ENCODE results near the gene KCNA4. TPM values are rescaled to one million over a fixed set of nuclear protein-coding genes. Genes with fewer than 3 reads are reported as not detected.

Gene KCNA4
- not detected in 2 replicates for total RNA-seq (2012; rRNA removed)
- not detected in 2 replicates for polyA plus RNA-seq (2012; rRNA removed)
- polyA plus RNA-seq (2012; cell fraction: cytosol; rRNA removed): not detected in 2 replicates
- polyA plus RNA-seq (2012; cell fraction: nucleus; rRNA removed; ENCODE audit: low replicate concordance): not detected in 2 replicates
- not detected for Bru-seq, nascent RNA
- not detected for BruChase-seq, experiment 1, labeled RNA remaining after a 6-hour chase
- BruChase-seq, experiment 2, labeled RNA remaining after a 2-hour chase: percentile 16 among the genes with signal in this experiment
- long read RNA-seq: 0 reads

- Histone ChIP-seq H3K79me1 (ENCODE audit: low read depth in 1 of 2, low read length in 2 of 2) (no peaks in the 10 kb centered on the region), H3K4me1 (ENCODE audit: control insufficient read depth, insufficient read depth, low read length) (no peaks in the 10 kb centered on the region), H3K9me1 (ENCODE audit: insufficient read depth, low read length) (no peaks in the 10 kb centered on the region), H3K9ac (ENCODE audit: low read depth, low read length) (no peak within 1 kb of the TSS), H2BK15ac (ENCODE audit: low read depth, low read length) (no peak within 1 kb of the TSS), H4K20me1 (ENCODE audit: insufficient read depth, low read length) (no peaks in the 10 kb centered on the region), H3K4me2 (ENCODE audit: low read depth, low read length) (no peak within 1 kb of the TSS; the same call in 1 of the 2 replicates), H3K4ac (ENCODE audit: low read depth, low read length) (no peak within 1 kb of the TSS), H4K91ac (ENCODE audit: insufficient read depth, low read depth, low read length) (no peak within 1 kb of the TSS), H4K8ac (ENCODE audit: low read depth in 2 of 2, low read length in 2 of 2) (no peak within 1 kb of the TSS), H3K4me3 (ENCODE audit: insufficient read depth, low read depth, low read length) (no peak within 1 kb of the TSS), H2AFZ (replicated peaks; ENCODE audit: low read length, poor library complexity) (peak within 1 kb of the TSS; percentile 37), H3K27ac (ENCODE audit: insufficient read depth, low read length) (no peak within 1 kb of the TSS), H3K56ac (ENCODE audit: extremely low read depth, insufficient read depth, low read length) (no peak within 1 kb of the TSS), H2BK120ac (ENCODE audit: low read depth, low read length) (no peak within 1 kb of the TSS), H3K9me3 (ENCODE audit: control insufficient read depth, insufficient read depth, low read length) (no peaks in the 10 kb centered on the region), H2AK5ac (ENCODE audit: low read depth, low read length) (no peak within 1 kb of the TSS), H3K18ac (ENCODE audit: low read depth, low read length) (no peak within 1 kb of the TSS), H3K27me3 (ENCODE audit: control insufficient read depth, insufficient read depth, low read length) (peaks cover 19% of the 10 kb centered on the region), H2BK20ac (ENCODE audit: low read depth, low read length) (no peak within 1 kb of the TSS), H3K23ac (ENCODE audit: low read depth, low read length) (no peak within 1 kb of the TSS), H4K5ac (ENCODE audit: low read depth, low read length) (no peak within 1 kb of the TSS), H2AK9ac (replicated peaks; ENCODE audit: low read depth, low read length, poor library complexity) (no peak within 1 kb of the TSS), H3K14ac (replicated peaks; ENCODE audit: low read depth, low read length) (no peak within 1 kb of the TSS), H2BK5ac (ENCODE audit: low read depth, low read length, poor library complexity, severe bottlenecking) (no peak within 1 kb of the TSS), H3K36me3 (ENCODE audit: control insufficient read depth, insufficient read depth, low read length) (no peaks in the 10 kb centered on the region)
- ChIA-PET POLR2A (ENCODE audit: unreplicated experiment) (no interaction called here), CTCF (no interaction called here)
- no TSS peak for BruUV-seq (replicated peaks)
- dilution Hi-C loops (cut with HindIII; ENCODE audit: low sequenced_read_pairs, unreplicated experiment): no loop called here
- ATAC-seq (ENCODE audit: low read depth) (peak; percentile 37; the same call in 1 of the 2 replicates), DNase-seq (no peak)
- TF ChIP-seq CEBPB (IDR thresholded peaks at IDR 0.05; ENCODE audit: low read depth, low read length): no peak
- TF ChIP-seq RAD21 (IDR thresholded peaks at IDR 0.05; ENCODE audit: low read length): no peak
- no peak for TF ChIP-seq MAZ (IDR thresholded peaks at IDR 0.05; ENCODE audit: borderline replicate concordance, low read depth, low read length)
- WGBS, 2 experiments (ENCODE audit: extremely low coverage in 2 of 2, insufficient read length in 1 of 2): 0% methylated on average over 1 of the region's 50 CpGs; no CpG with 5 or more reads in 1 of the 2 experiments
- in situ Hi-C loops (cut with MboI; ENCODE audit: low sequenced_read_pairs): no loop called here
- intact Hi-C loops (cut with micrococcal nuclease): no loop called here
Observed at GRCh38 chr11:30016588-30017363, at the start of gene KCNA4. Gene KCNA4 (minus strand): TSS chr11:30017030. CDS start chr11:30012678, 4,352 bp downstream.

Measured in IMR-90 (cell line).